ENCODE data around the gene RFX8.

- TF ChIP-seq RAD51 (IDR thresholded peaks at IDR 0.05; ENCODE audit: borderline replicate concordance) (no peak), NR2C2 (CRISPR knock-in tag; IDR thresholded peaks at IDR 0.05; ENCODE audit: borderline replicate concordance) (no peak), HOXA9 (CRISPR knock-in tag; IDR thresholded peaks at IDR 0.05; ENCODE audit: borderline replicate concordance) (no peak), CTCF (CRISPR knock-in tag; IDR thresholded peaks at IDR 0.05) (no peak)
- TF ChIP-seq, protein P1, sequence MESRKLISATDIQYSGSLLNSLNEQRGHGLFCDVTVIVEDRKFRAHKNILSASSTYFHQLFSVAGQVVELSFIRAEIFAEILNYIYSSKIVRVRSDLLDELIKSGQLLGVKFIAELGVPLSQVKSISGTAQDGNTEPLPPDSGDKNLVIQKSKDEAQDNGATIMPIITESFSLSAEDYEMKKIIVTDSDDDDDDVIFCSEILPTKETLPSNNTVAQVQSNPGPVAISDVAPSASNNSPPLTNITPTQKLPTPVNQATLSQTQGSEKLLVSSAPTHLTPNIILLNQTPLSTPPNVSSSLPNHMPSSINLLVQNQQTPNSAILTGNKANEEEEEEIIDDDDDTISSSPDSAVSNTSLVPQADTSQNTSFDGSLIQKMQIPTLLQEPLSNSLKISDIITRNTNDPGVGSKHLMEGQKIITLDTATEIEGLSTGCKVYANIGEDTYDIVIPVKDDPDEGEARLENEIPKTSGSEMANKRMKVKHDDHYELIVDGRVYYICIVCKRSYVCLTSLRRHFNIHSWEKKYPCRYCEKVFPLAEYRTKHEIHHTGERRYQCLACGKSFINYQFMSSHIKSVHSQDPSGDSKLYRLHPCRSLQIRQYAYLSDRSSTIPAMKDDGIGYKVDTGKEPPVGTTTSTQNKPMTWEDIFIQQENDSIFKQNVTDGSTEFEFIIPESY (CRISPR knock-in tag; IDR thresholded peaks at IDR 0.05): no peak
Observed at GRCh38 chr2:101430156-101430555, 44.8 kb downstream of the RFX8 start.
